NCI-H128 (cell line): ENCODE results near the gene SLC12A9.

Experiments used
- DNase-seq: peaks from one replicate; lab custom pipeline; 2025; ENCODE audit not compliant: unreplicated experiment; lab: John Stamatoyannopoulos, UW

The SLC12A9 gene

GRCh38 chr7:100882201-100882600, 29.7 kb downstream of the SLC12A9 start:
- DNase-seq = no peak

GRCh38 chr7:100882785-100883526, 30.4 kb downstream of the SLC12A9 start:
- no peak for DNase-seq

GRCh38 chr7:100884736-100885439, 32.4 kb downstream of the SLC12A9 start:
- no peak for DNase-seq

- DNase-seq = no peak
These were observed 33.1 kb downstream of the SLC12A9 start for GRCh38 chr7:100885440-100886141.

- no peak for DNase-seq
These were observed 33.8 kb downstream of the SLC12A9 start for GRCh38 chr7:100886142-100886935.

- DNase-seq = no peak
These were observed 34.5 kb downstream of the SLC12A9 start for GRCh38 chr7:100886936-100887515.

GRCh38 chr7:100887516-100888290, 35.2 kb downstream of the SLC12A9 start:
- no peak for DNase-seq

- DNase-seq = no peak
These were observed 35.9 kb downstream of the SLC12A9 start for GRCh38 chr7:100888291-100888987.

GRCh38 chr7:100888988-100889750, 36.7 kb downstream of the SLC12A9 start, which contains the start of gene UFSP1:
Gene UFSP1, minus strand, starts transcription at chr7:100889715. Its CDS starts 444 bp downstream, at chr7:100889271.
- no peak for DNase-seq

GRCh38 chr7:100890653-100891567, 38.4 kb downstream of the SLC12A9 start:
- DNase-seq = no peak

GRCh38 chr7:100891568-100892247, 39.2 kb downstream of the SLC12A9 start:
- DNase-seq = no peak

- DNase-seq = no peak
These were observed 40.1 kb downstream of the SLC12A9 start for GRCh38 chr7:100892364-100893317.

GRCh38 chr7:100893318-100893895, 40.9 kb downstream of the SLC12A9 start:
- no peak for DNase-seq

- DNase-seq = no peak
These were observed 41.6 kb downstream of the SLC12A9 start for GRCh38 chr7:100893910-100894721.
